22Rv1 (cell line): ENCODE data around the gene RASA3.

Source experiments
- CTCF ChIP-seq: fragments of 450-650 bp; IDR thresholded peaks from 2 replicates; pipeline ENCODE4 v1.5.1; 2017; ENCODE audit warnings: mild to moderate bottlenecking
- ZFX ChIP-seq: fragments of 450-650 bp; IDR thresholded peaks from 2 replicates; pipeline ENCODE4 v1.6.1; 2017; ENCODE audit warnings: antibody characterized with exemption, borderline replicate concordance

- no peak for TF ChIP-seq CTCF
- TF ChIP-seq ZFX, result no peak
These were observed 62.9 kb downstream of the RASA3 start for GRCh38 chr13:114069376-114070097.
